ENCODE measurements around the gene PRAC2. TPM values are rescaled to one million over a fixed set of nuclear protein-coding genes. Genes with fewer than 3 reads are reported as not detected.

Gene PRAC2
- total and polyA plus RNA-seq, 2 of the 13 experiments (the other 11 are each of a cell fraction or from before 2014, with no cell fraction given): not detected

DNA sequence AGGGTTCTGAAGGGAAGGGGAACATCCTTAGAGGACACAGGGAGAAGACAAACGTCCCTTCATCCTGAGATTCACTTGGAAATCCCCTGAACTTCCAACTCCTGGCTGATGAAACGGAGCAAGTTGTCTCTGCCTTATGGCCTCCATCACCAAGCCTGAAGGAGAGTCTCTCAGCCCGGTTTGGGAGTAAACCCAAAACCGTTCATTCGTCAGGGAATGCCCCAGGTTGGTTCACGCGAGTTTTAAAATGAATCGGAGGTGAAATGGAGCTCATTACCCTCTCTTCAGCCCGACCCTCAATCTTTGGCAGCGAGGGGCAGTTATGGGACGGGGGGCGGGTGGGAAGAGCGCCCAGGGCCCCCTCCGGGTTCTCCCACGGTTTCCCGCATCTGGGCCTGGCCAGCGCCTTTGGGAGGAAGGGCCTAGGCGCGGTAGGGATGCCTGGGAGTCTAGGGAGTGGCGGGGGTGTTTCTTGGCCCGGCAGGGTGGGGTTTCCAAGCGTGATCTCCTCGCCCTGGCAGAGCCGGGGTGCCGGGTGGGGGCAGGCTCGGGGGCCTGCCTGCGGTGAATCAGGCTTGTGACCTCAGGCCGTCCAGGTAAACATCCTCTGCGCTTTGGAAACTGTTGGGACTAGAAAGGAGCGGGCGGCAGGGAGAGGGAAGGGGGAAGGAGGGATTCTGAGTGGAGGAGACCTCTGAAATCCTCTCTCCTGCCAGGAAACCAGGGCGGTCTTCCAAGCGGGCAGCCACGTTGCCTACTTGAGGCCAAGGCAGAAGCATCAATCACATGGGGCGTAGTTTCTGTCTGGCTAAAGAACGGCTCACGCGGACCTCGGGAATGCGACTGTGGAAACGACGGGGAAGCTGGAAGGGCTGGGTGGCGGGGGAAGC lies 29.7 kb downstream of the PRAC2 start:
- 17% methylated on average over 43 of the region's 43 CpGs for WGBS (ENCODE audit: low lambda C conversion rate)
- no peak for DNase-seq (ENCODE audit: low spot score)
- POLR2A ChIA-PET: no interaction called here
- Histone ChIP-seq H3K27me3 (ENCODE audit: control insufficient read depth in 1 of 2, insufficient read depth in 2 of 2, low read length in 2 of 2) (peaks cover 46 to 94% of the 10 kb centered on the region in 2 experiments), H3K27ac (ENCODE audit: extremely low read length, insufficient read depth, low read length) (no peak overlapping the region), H3K4me3 (replicated peaks in 1 of 3; ENCODE audit: insufficient read depth in 1 of 3, low read depth in 2 of 3, low read length in 3 of 3) (no peak overlapping the region), H3K79me2 (ENCODE audit: insufficient read depth, low read length) (no peaks in the 10 kb centered on the region), H3K4me2 (ENCODE audit: low read depth, low read length) (no peak overlapping the region), H3K9ac (ENCODE audit: insufficient read depth, low read depth, low read length) (no peak overlapping the region), H3K4me1 (ENCODE audit: insufficient read depth, low read length) (no peaks in the 10 kb centered on the region), H2AFZ (ENCODE audit: low read length) (no peak overlapping the region), H4K20me1 (ENCODE audit: insufficient read depth, low read length) (no peaks in the 10 kb centered on the region), H3K36me3 (replicated peaks in 1 of 2; ENCODE audit: control insufficient read depth in 1 of 2, insufficient read depth in 2 of 2, low read length in 2 of 2) (no peaks in the 10 kb centered on the region), H3K9me3 (ENCODE audit: low read length) (no peaks in the 10 kb centered on the region)
- FAIRE-seq: no peak
- BruUV-seq (replicated peaks): no TSS peak
- CTCF ChIA-PET (ENCODE audit: low intra/inter-chr PET ratio, low total read pairs): no interaction called here
- intact Hi-C loops (cut with micrococcal nuclease; ENCODE audit: unreplicated experiment): no loop called here
- ATAC-seq: peak; percentile 18; the same call in 1 of the 3 replicates
- in situ Hi-C loops (cut with HindIII; ENCODE audit: extremely low pct_ligation_motif_present, low pct_unique_long_range_greater_than_20kb): no loop called here
- TF ChIP-seq EZH2 (conservative IDR thresholded peaks at IDR 0.05; ENCODE audit: low read depth, low read length): 0 out of 2 replicates have a peak, but pooled peaks have one; percentile 19
- no peak for TF ChIP-seq HNRNPLL (IDR thresholded peaks at IDR 0.05; ENCODE audit: low read depth, low read length, poor library complexity, severe bottlenecking)
- no peak for TF ChIP-seq HMG20B (CRISPR knock-in tag; conservative IDR thresholded peaks at IDR 0.05)

DNA sequence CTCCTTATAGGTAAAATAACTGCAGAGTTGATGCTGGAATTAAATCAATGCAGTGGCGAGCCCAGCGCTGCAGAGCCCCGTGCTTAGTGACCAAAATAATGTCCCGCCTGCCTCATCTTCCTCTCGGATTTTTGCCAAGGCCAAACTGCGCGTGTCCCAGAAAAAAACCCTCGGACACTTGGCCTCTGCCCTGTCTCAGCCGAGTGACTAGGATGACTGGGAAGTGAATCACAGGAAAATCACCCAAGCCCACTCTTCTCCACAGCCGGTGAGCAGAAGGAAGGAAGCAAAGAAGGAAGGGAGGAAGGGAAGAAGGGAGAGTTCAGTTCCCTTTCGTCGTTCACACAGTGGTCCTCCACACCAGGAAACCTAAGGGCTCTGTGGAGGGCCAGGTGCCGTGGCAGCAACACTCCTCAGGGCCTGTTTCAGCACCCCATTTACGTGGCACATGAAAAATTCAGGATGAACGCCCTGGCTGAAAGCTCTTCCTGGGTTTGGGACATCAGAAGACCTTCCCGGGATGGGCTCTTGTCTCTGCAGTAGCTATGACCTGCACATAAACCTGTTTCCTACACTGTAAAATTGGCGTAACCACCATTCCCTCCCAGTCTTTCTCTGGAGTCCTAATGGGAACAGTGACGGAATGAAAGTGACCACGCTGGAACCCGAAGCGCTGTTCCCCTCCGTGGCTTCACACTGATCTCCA lies 31.0 kb downstream of the PRAC2 start:
- Histone ChIP-seq H2AFZ (ENCODE audit: low read length) (no peak overlapping the region), H3K27ac (ENCODE audit: extremely low read length, insufficient read depth, low read length) (no peak overlapping the region), H3K27me3 (ENCODE audit: control insufficient read depth in 1 of 2, insufficient read depth in 2 of 2, low read length in 2 of 2) (peaks cover 44 to 91% of the 10 kb centered on the region in 2 experiments), H3K4me1 (ENCODE audit: insufficient read depth, low read length) (no peaks in the 10 kb centered on the region), H3K4me2 (ENCODE audit: low read depth, low read length) (no peak overlapping the region), H3K79me2 (ENCODE audit: insufficient read depth, low read length) (no peaks in the 10 kb centered on the region), H3K36me3 (replicated peaks in 1 of 2; ENCODE audit: control insufficient read depth in 1 of 2, insufficient read depth in 2 of 2, low read length in 2 of 2) (no peaks in the 10 kb centered on the region), H3K9me3 (ENCODE audit: low read length) (no peaks in the 10 kb centered on the region), H3K4me3 (replicated peaks in 1 of 3; ENCODE audit: insufficient read depth in 1 of 3, low read depth in 2 of 3, low read length in 3 of 3) (no peak overlapping the region), H3K9ac (ENCODE audit: insufficient read depth, low read depth, low read length) (no peak overlapping the region), H4K20me1 (ENCODE audit: insufficient read depth, low read length) (no peaks in the 10 kb centered on the region)
- 20% methylated on average over 22 of the region's 22 CpGs for WGBS (ENCODE audit: low lambda C conversion rate)
- TF ChIP-seq RXRB (CRISPR knock-in tag; IDR thresholded peaks at IDR 0.05; ENCODE audit: borderline replicate concordance) (no peak), KLF11 (CRISPR knock-in tag; IDR thresholded peaks at IDR 0.05) (no peak), ZNF678 (CRISPR knock-in tag; IDR thresholded peaks at IDR 0.05) (no peak), ZNF256 (CRISPR knock-in tag; conservative IDR thresholded peaks at IDR 0.05) (no peak), ZNF558 (CRISPR knock-in tag; IDR thresholded peaks at IDR 0.05; ENCODE audit: borderline replicate concordance) (no peak)
- TF ChIP-seq, protein P1, sequence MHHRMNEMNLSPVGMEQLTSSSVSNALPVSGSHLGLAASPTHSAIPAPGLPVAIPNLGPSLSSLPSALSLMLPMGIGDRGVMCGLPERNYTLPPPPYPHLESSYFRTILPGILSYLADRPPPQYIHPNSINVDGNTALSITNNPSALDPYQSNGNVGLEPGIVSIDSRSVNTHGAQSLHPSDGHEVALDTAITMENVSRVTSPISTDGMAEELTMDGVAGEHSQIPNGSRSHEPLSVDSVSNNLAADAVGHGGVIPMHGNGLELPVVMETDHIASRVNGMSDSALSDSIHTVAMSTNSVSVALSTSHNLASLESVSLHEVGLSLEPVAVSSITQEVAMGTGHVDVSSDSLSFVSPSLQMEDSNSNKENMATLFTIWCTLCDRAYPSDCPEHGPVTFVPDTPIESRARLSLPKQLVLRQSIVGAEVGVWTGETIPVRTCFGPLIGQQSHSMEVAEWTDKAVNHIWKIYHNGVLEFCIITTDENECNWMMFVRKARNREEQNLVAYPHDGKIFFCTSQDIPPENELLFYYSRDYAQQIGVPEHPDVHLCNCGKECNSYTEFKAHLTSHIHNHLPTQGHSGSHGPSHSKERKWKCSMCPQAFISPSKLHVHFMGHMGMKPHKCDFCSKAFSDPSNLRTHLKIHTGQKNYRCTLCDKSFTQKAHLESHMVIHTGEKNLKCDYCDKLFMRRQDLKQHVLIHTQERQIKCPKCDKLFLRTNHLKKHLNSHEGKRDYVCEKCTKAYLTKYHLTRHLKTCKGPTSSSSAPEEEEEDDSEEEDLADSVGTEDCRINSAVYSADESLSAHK (CRISPR knock-in tag; IDR thresholded peaks at IDR 0.05; ENCODE audit: borderline replicate concordance): no peak
- in situ Hi-C loops (cut with HindIII; ENCODE audit: extremely low pct_ligation_motif_present, low pct_unique_long_range_greater_than_20kb): no loop called here
- no peak for DNase-seq (ENCODE audit: low spot score)
- FAIRE-seq: no peak
- no peak for ATAC-seq
- ChIA-PET POLR2A (no interaction called here), CTCF (ENCODE audit: low intra/inter-chr PET ratio, low total read pairs) (no interaction called here)
- BruUV-seq (replicated peaks): no TSS peak
- intact Hi-C loops (cut with micrococcal nuclease; ENCODE audit: unreplicated experiment): no loop called here

All from HepG2 (cell line).